ENCODE measurements around the gene USP16.

Gene USP16

GRCh38 chr21:29078869-29079767 lies 54.6 kb downstream of the USP16 start:
- in situ Hi-C loops (cut with HindIII; ENCODE audit: low pct_unique_long_range_greater_than_20kb, low sequenced_read_pairs): no loop called here

GRCh38 chr21:29080454-29080941 lies 56.0 kb downstream of the USP16 start:
- DNase-seq (ENCODE audit: low read depth in 1 of 2, low spot score in 1 of 2): no peak
- in situ Hi-C loops (cut with HindIII; ENCODE audit: low pct_unique_long_range_greater_than_20kb, low sequenced_read_pairs): no loop called here
- TF ChIP-seq JUND (IDR thresholded peaks at IDR 0.05; ENCODE audit: low read depth): no peak

More at GRCh38 chr21:29078869-29079767, 54.6 kb downstream of the USP16 start:
- no peak for TF ChIP-seq JUND (IDR thresholded peaks at IDR 0.05; ENCODE audit: low read depth)
- no peak for DNase-seq (ENCODE audit: low read depth in 1 of 2, low spot score in 1 of 2)

GRCh38 chr21:29082046-29082815 lies 57.8 kb downstream of the USP16 start:
- in situ Hi-C loops (cut with HindIII; ENCODE audit: low pct_unique_long_range_greater_than_20kb, low sequenced_read_pairs): no loop called here
- no peak for DNase-seq (ENCODE audit: low read depth in 1 of 2, low spot score in 1 of 2)
- TF ChIP-seq JUND (IDR thresholded peaks at IDR 0.05; ENCODE audit: low read depth): no peak

GRCh38 chr21:29083306-29083705 lies 58.8 kb downstream of the USP16 start:
- in situ Hi-C loops (cut with HindIII; ENCODE audit: low pct_unique_long_range_greater_than_20kb, low sequenced_read_pairs): no loop called here
- no peak for TF ChIP-seq JUND (IDR thresholded peaks at IDR 0.05; ENCODE audit: low read depth)
- no peak for DNase-seq (ENCODE audit: low read depth in 1 of 2, low spot score in 1 of 2)

- in situ Hi-C loops (cut with HindIII; ENCODE audit: low pct_unique_long_range_greater_than_20kb, low sequenced_read_pairs): no loop called here
- TF ChIP-seq JUND (IDR thresholded peaks at IDR 0.05; ENCODE audit: low read depth): no peak
- no peak for DNase-seq (ENCODE audit: low read depth in 1 of 2, low spot score in 1 of 2)
These were observed 59.9 kb downstream of the USP16 start for GRCh38 chr21:29084372-29084771.

GRCh38 chr21:29085106-29085752 lies 60.8 kb downstream of the USP16 start:
- no peak for TF ChIP-seq JUND (IDR thresholded peaks at IDR 0.05; ENCODE audit: low read depth)
- no peak for DNase-seq (ENCODE audit: low read depth in 1 of 2, low spot score in 1 of 2)
- in situ Hi-C loops (cut with HindIII; ENCODE audit: low pct_unique_long_range_greater_than_20kb, low sequenced_read_pairs): no loop called here

GRCh38 chr21:29091033-29091432 lies 66.6 kb downstream of the USP16 start:
- in situ Hi-C loops (cut with HindIII; ENCODE audit: low pct_unique_long_range_greater_than_20kb, low sequenced_read_pairs): no loop called here

GRCh38 chr21:29092102-29092959 lies 67.9 kb downstream of the USP16 start:
- TF ChIP-seq JUND (IDR thresholded peaks at IDR 0.05; ENCODE audit: low read depth): no peak
- DNase-seq (ENCODE audit: low read depth in 1 of 2, low spot score in 1 of 2): no peak
- in situ Hi-C loops (cut with HindIII; ENCODE audit: low pct_unique_long_range_greater_than_20kb, low sequenced_read_pairs): no loop called here

More at GRCh38 chr21:29091033-29091432, 66.6 kb downstream of the USP16 start:
- DNase-seq (ENCODE audit: low read depth in 1 of 2, low spot score in 1 of 2): no peak
- no peak for TF ChIP-seq JUND (IDR thresholded peaks at IDR 0.05; ENCODE audit: low read depth)

GRCh38 chr21:29096218-29097015 lies 71.9 kb downstream of the USP16 start:
- in situ Hi-C loops (cut with HindIII; ENCODE audit: low pct_unique_long_range_greater_than_20kb, low sequenced_read_pairs): no loop called here
- TF ChIP-seq JUND (IDR thresholded peaks at IDR 0.05; ENCODE audit: low read depth): no peak
- no peak for DNase-seq (ENCODE audit: low read depth in 1 of 2, low spot score in 1 of 2)

- no peak for TF ChIP-seq JUND (IDR thresholded peaks at IDR 0.05; ENCODE audit: low read depth)
- no peak for DNase-seq (ENCODE audit: low read depth in 1 of 2, low spot score in 1 of 2)
- in situ Hi-C loops (cut with HindIII; ENCODE audit: low pct_unique_long_range_greater_than_20kb, low sequenced_read_pairs): no loop called here
These were observed 73.7 kb downstream of the USP16 start for GRCh38 chr21:29098156-29098555.

GRCh38 chr21:29102791-29103257 lies 78.4 kb downstream of the USP16 start:
- TF ChIP-seq JUND (IDR thresholded peaks at IDR 0.05; ENCODE audit: low read depth): no peak
- in situ Hi-C loops (cut with HindIII; ENCODE audit: low pct_unique_long_range_greater_than_20kb, low sequenced_read_pairs): no loop called here
- no peak for DNase-seq (ENCODE audit: low read depth in 1 of 2, low spot score in 1 of 2)

All from T47D (cell line).